Activated CD4-positive, CD25-positive, alpha-beta regulatory T cell treated with anti-CD3 and anti-CD28 coated beads, Interleukin-2, amount 50 U/mL, for 72 hours (primary cell): ENCODE results near the gene HMGXB3.
"Not testable (repeated sequence)": the region's sequence is repeated elsewhere in the genome, so short reads cannot be mapped to it uniquely, and the experiment has no call there.

Source experiments
- DNase-seq: peaks from one replicate; pipeline ENCODE4 v3.0.0; 2021

HMGXB3 gene

DNA sequence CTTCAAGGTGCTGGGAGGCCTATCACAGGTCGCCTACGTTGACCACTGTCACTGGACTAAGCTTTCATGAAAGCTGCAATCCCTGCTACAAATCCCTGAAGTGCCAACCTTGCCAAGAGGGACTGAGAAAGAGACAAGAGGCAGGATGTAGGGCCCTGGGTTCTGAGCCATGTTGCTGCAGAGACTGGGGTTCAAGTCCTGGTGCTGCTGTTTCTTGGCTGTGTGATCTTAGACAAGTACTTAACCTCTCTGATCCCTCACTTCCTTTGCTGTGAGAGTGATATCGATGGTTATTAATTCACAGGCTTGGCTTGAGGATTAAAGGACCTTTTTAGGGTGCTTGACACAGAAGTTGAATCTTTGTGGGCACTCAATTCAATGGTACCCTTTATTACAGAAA, 70.3 kb downstream of the HMGXB3 start:
- DNase-seq: peak; percentile 8

DNA sequence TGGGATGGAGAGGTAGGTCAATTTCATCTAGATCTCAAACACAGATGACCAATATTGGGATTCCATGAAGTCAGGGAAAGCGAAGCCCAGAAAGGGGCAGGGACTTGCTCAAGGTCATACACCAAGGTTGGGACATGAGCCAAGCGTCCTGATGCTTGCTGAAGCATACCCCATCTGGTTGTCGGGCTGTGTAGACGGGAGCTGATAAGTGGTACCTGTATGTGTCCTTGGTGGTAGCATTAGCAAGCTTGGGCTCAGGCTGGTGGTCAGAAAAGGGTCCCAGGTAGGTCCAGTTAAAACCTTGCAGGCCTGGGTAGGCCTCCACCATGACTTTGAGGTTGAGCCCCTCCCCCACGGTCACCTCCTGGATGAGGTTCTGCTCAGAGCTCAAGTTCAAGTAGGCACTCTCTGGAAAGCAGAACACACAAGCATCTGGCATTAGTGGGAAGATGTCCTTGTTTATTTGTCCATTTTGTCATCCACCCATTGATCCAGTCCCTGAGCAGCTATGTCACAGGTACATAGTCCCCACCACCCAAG, 72.6 kb downstream of the HMGXB3 start:
- DNase-seq: peak; percentile 8

DNA sequence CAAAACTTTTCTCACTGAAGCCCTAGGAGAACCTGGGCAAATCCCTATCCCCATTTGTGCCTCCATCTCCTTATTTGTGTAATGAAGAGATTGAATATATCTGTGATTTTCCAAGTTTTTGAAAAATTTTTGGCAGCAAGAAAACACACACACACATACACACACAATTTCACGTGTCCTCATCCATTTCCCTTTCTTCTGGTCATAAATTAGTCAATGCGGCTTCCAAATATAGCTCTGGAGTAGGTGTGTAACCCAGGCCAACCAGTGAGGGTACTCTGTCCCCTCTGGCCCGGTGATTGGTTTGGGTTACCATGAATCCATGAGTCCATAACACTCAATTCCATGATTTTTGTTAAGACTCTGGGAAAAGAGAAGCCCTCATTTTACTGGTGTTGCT, 73.1 kb downstream of the HMGXB3 start:
- no peak for DNase-seq

DNA sequence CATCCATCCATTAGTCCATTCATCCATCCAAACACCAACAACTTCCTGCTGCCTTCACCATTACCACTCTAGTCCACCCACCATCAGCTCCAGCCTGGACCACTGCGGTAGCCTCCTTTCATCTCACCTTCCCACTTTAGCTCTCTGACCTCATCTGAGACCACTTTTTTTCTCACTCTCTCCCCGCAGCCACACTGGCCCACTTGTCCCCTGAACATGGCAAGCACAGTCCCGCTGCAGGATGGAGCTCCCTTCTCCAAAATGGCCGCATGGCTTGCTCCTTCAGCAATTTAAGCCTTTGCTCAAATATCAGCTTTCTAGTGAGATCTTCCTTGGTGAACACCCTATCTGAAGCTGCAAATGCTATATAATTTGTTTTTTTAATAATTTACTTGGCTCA, 74.7 kb downstream of the HMGXB3 start:
- DNase-seq: peak; percentile 11

DNA sequence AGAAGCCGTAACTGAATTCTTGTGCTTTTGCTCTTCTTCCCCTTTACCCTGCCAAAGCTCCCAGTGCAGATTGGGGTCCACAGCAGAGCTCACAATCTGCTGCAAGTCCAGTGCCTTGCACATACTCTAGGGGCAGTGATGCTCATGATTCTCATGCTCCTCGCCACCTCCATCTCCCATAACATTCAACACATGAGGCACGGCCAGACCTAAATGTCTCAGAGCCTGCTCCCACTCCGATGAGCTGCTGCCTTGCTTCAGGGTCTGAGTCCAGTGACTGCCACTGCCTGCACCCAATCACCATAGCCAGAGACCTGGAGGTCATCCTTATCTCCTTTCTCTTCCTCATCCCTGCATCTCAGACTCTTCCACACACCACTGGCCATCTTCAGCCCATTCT, 75.3 kb downstream of the HMGXB3 start:
- DNase-seq: no peak

DNA sequence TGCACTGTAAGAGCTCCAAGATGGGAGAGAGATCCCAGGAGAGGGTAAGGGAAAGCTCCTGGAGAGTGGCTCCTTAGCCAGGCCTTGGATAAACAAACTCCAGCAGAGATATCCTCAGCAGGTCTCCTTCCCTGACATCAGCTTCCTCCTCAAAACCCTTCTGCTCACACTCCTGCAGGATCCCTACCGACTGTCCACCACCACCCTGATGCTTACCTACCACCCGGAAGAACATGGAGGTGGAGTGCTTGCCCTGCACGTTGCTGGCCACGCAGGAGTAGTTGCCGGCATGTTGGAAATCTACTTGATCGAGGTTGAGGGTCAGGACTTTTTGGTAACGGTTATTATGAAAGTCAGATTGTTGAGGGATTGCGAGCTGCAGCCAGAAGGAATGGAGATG, 76.5 kb downstream of the HMGXB3 start:
- no peak for DNase-seq

DNA sequence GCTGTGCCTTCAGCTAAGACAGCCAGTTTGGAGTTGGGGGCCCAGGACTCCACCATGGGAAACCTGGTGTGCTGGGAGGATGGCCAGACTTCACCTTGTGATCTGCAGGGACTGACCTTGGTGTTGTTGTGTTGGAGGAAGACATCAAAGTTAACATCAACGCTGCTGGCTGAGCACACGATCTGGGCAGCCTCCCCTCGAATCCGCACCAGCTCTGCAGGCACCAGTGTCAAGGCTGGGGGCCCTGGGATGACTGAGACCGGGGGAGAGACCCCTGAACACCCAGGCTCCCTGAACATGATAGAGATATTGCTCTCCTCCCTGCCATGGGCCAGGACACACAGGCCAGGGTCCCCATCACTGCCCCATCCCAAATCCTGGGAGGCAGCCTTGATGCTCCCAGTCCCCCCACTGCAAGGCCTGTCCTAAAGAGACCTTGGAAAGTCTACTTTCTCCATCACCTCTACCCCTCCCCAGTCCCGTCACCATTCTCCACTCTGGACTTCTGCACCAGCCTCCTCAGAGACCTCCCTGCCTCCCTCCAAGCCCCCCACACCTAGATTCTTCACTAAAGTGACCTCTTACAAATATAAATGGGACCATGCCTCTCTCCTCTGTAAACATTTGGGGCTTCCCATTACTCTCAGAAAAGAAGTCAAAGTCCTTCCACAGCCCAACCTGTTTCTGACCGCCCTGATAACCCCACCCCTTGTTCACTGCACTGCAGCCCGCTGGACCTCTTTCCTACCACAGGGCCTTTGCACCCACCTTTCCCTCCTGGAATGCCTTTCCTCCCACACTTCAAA, 77.7 kb downstream of the HMGXB3 start:
- peak; percentile 13 for DNase-seq

DNA sequence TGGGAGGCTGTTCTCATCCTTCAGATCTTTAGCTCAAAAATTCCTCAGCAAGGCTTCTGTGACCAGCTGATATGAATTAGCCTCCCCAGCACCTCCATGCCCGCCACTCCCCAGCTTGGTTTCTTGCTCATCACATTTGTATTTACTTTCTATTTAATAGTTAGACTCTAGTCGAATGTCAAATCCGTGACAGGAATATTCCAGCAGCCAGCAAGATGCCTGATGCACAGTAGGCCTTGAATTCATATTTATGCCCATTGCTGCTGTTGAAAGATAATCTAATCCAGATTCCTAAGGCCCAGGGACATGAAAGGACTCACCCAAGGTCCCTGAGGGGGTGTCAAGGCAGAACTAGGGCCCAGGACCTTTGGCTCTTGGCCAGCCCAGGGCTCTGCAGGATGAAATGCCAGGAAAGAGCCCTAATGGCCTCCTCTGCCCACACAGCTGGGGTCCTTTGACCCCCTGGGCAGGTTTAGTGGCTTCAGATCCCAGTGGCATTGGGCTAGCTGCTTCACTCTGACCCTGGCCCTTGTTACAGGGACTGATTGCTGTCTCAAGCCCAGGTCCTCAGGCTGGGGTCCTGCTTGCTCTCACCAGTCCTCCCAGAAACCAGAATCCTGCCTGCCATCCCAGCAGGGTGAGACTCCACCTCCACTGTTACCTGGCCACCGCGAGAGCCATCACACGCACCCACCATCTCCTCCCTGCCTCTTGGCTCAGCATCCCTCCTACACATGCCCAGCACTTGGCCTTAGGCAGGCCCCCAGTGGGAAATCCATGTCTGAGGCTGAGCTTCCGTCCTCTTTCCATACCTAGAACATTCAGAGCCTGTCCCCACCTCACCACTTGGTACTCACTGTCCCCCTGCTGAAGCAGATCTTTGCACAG, 78.5 kb downstream of the HMGXB3 start:
- peak; percentile 15 for DNase-seq

DNA sequence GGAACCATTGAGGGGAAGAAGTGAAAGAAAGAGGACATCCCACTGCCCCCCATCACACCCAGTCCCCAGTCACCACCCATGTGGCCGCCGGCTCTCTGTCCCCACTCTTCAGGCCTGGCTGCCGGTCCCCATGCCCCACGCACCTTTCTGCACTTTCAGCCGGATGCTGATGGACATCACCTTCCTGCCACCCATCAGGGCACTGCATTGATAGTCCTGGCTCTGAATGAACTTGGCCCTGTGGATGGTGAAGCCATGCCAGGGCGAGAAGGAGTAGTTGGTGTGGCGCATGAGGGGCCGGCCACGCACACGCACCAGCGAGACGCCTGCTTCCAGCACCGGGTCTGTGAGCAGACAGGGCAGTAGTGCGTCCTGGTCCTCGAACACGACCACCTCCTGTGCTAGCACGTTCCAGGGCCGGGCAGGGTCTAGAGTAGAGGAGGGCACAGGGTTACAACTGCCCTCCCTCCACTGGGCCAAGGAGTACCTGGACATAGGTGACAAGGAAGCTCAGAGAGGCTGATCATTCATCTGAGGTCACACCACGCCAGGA, 79.4 kb downstream of the HMGXB3 start:
- DNase-seq: no peak

DNA sequence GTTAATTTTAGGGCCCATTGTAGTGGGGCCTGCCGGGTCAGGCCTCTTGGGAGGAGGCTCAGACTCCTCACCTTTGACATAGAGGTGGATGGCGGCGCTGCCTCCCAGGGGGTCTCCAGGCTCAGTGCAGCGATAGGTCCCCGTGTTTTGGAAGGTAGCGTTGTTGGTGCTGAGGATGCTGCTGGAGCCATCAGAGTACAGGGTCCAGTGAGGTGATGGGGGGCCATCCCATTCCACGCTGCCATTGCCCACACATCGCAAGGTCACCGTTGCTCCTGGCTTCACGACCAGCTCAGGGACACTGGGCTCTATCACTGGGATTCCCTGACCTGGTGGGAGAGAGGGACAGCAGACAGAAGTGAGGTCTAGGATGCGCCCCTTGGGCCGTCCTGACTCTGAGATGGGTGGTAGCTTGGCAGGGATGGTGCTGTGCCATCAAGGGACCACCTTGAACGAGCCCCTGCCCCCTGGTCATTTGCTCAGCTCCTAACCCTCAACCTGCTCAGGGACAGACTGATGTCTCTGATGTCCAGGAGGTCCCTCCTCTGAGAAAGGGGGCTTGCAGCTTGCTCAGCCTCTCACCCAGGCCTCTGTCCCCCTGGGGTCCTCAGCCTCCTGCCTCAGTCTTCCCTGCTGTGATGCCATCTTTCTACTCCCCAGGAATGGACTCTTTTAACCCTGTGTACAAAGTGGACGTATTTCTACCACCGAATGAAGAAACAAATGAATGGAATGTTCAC, 80.3 kb downstream of the HMGXB3 start:
- no peak for DNase-seq

DNA sequence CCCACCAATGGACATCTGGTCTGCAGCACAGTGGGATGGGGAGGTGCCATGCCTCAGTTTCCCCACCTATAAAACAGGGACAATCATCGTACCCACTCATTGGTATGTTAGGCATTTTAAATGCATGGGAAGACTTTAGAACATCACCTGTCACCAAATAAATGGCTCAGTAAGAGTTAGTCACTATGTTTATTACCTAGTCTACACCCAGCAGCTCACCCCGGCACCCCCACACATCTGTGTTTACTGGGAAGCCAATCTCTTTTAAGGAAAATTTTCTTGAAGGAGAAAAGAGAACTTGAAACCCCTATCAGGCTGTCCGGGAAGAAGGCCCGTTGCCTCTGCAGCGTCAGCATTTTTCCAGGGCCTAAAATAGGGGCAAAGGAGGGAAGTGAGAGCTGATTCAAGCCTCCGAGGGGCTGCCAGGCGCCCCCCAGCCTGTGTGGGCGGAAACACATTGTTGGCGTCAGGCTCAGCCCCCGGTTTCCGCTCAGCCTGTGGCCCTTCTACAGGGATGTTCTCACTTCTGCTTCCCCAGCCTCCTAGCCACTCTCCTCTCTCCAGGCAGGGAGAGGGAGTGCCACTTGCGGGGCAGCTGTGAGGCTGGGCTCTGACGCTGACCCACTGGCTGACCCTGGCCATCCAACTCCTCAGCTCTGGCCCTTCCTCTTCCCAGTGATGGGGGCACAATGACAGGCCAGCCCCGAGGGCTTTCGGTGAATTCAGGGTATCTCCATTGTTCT, 81.2 kb downstream of the HMGXB3 start:
- no peak for DNase-seq

DNA sequence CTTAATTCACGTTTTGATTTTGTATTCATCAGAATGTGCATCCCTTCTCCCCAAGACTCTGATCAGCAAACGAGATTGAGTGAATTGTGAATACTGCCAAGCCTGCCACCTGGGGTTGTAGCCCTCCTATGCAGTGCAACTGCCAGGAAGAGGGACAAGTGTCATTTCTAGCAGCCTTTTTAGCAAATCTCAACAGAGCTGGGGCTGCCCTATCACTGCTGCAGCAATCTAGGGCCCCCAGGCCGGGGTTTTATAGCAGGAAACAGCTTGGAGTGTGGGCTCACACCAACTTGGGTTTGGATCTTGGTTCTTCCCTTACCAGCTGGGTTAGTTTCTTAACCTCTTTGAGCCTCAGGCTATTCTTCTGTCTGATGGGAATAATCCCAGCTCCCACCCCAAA, 81.8 kb downstream of the HMGXB3 start:
- DNase-seq: no peak

DNA sequence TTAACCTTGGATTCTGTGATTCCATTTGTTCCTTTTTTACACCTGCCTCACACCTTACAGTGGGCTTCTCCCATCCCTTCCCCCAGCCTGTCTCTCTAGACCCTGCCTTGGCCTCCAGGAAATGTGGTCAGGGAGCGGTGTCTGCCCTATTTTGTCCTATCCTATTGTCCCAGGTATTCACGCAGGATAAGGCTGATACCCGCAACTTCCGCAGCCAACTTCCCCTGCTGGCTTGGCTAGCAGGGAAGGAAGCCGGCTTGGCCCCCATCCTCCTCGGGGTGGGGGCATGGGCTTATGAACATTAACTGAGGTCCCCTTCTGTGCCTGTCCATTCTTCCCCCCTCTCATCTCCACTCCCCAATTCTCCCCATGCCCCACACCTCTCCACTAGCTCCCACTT, 82.3 kb downstream of the HMGXB3 start:
- DNase-seq: no peak

DNA sequence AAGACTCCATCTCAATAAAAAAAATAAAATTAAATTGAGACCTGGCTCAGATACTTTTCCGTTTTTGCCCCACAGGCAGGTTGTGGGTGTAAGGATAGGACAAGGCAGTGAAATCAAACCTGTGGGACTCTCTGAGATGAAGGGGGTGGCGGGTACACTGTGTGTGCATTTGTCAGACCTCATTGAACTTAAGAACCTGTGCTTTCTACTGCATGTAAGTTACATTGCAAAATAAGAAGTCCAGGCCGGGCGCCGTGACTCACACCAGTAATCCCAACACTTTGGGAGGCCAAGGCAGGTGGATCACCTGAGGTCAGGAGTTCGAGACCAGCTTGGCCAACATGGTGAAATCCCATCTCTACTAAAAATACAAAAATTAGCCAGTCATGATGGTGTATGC, 84.2 kb downstream of the HMGXB3 start:
- DNase-seq: not testable (repeated sequence)

DNA sequence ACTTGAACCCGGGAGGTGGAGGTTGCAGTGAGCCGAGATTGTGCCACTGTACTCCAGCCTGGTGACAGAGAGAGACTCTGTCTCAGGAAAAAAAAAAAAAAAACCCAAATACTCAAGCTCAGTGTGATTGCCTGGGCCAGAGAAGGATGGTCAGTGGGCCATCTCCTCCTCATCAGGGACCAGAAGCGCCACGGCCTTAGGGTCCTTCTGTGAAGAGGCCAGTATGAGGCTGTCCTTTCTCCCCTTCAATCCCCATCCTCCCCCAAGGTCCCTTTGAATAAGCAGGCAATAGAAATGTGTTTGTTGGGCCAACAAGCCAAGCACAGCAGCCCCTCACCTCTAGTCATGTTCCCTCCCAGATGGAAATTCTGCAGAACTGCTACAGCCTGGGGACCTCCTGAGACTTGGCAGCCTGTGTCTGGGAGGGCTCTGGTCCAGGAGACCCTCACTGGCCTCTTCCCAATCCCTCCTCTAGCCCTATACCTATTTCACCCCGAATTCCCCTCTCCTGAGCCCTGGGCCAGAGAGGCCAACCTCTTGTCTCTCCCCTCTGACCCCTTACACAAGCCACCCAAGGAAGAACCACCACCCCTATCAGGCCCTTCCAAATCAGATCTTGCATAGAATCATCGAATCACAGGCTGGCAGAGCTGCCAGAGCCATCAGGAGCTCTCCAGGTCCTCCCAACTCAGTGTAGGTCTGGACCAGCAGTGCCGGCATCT, 84.8 kb downstream of the HMGXB3 start:
- DNase-seq: no peak

DNA sequence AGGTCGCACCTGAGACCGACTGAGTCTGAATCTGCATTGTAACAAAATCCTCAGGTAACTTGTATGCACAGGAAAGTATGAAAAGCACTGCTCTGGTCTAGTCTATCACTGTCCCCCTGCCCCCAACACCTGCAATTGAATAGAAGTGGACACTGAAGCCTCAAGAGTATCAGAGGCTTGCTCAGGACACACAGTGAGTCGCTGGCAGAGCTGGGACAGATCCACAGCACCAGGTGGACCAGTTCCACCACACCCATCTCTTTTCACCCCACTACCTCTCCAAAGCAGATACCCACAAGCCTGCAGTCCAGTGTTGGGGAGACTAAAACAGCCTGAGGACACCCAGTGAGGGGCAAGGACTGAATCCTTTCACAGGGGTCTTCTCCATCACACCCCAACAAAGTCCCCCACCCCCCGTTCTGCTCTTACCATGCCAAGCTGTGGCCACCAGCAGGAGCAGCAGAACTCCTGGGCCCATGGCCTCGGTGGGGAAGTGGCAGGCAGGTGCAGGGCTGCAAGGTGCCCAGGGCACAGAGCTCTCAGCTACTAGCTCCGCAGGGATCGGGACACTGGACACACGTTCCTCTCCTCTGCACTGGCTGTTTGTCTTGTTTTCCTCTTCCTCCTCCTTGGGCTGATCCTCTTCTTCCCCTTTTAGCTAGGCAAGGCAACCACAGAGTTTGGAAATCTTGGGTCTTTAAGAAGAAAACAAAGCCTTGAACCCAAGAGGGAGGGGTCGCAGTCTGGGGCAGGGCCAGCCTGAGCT, 85.6 kb downstream of the HMGXB3 start, which contains the start of gene CSF1R:
CSF1R (minus strand) TSS at position 605 of the 766 bp plus-strand sequence; CDS start at position 478, 127 bp downstream.
- DNase-seq: no peak

DNA sequence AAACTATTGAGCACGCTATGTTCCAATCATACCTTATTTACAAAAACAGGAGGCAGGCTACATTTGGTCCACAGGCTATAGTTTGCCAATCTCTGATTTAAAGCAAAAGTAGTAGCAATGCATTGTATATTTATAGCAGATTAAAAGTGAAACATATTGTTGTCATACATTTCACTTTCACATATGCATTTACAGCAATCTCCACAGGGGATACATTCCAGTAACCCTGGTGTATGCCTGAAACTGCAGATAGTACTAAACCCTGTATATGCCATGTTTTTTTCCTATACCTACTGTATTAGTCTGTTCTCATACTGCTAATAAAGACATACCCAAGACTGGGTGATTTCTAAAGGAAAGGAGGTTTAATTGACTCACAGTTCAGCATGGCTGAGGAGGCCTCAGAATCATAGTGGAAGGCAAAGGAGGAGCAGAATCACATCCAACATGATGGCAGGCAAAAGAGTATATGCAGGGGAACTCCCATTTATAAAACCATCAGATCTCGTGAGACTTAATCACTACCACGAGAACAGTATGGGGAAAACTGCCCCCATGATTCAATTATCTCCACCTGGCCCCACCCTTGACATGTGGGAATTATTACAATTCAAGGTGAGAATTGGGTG, 91.7 kb downstream of the HMGXB3 start:
- DNase-seq: no peak

DNA sequence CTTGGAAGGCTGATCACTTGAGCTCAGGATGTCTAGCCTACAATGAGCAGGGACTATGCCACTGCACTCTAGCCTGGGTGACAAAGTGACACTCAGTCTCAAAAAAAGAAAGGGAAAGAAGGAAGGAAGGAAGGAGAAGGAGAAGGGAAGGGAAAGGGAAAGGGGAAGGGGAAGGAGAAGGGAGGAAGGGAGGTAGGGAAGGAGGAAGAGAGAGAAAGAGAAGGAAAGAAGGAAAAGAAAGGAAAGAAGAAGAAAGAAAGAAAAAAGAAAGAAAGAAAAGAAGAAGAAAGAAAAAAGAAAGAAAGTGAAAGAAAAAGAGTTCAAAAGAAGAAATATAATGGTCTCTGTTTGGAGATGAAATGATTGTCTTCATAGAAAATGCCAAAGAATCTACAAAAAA, 96.6 kb downstream of the HMGXB3 start:
- no peak for DNase-seq

DNA sequence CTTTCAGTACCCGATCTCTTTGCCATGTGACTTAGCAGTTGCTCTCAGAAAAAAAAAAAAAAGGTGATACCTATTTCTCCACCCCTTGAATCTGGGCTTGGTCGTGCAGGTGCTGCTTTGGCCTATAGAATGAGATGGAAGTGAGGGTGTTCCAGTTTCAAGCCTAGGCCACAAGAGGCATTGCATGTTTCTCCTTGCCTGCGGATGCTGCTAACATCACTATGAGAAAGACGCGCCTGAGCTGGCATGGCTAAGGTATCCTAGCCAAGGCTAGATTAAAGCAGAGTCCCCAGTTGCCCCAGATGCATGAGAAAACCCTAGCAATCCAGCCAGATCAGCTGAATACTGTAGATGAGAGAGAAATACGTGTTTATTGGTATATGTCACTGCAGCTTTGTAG, 100.5 kb downstream of the HMGXB3 start:
- DNase-seq: no peak
